ENCODE data around the gene CUL2.

- TF ChIP-seq, protein P1, sequence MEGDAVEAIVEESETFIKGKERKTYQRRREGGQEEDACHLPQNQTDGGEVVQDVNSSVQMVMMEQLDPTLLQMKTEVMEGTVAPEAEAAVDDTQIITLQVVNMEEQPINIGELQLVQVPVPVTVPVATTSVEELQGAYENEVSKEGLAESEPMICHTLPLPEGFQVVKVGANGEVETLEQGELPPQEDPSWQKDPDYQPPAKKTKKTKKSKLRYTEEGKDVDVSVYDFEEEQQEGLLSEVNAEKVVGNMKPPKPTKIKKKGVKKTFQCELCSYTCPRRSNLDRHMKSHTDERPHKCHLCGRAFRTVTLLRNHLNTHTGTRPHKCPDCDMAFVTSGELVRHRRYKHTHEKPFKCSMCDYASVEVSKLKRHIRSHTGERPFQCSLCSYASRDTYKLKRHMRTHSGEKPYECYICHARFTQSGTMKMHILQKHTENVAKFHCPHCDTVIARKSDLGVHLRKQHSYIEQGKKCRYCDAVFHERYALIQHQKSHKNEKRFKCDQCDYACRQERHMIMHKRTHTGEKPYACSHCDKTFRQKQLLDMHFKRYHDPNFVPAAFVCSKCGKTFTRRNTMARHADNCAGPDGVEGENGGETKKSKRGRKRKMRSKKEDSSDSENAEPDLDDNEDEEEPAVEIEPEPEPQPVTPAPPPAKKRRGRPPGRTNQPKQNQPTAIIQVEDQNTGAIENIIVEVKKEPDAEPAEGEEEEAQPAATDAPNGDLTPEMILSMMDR (IDR thresholded peaks at IDR 0.05), result no peak
- no peak for TF ChIP-seq EP300 (IDR thresholded peaks at IDR 0.05)
- TF ChIP-seq POLR2A (IDR thresholded peaks at IDR 0.05), result no peak
Observed at GRCh38 chr10:34964166-34964800, 125.9 kb downstream of the CUL2 start.
